ENCODE results near the gene HLA-DMB. TPM values are rescaled to one million over a fixed set of nuclear protein-coding genes. Genes with fewer than 3 reads are reported as not detected.

Gene HLA-DMB
- total RNA-seq, 1 experiment from 2014 or later: 1.1 TPM

DNA sequence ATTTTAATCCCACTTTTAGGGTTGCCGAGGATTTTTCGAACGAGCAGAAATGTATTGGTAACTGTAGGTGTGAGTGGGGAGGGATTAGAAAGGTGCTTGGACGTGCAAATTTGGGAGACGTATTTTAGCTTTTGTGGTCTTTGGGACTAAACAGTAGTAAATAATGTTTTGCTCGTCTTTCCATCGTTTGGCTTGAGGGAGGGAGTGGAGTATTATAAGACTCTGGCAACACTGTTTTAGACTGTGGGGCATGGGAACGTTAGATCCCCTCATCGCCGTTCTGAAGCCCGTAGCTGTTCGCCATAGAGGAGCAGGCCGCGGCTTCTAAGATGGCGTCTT is 30.4 kb upstream of the HLA-DMB start:
- CTCF ChIA-PET: interaction anchor here (0.8 to 11.8 kb wide), 20 partner anchors 10 to 697 kb away, joined by 3 to 205 read pairs (median 4); partner anchors contain the start of genes B3GALT4, HLA-DMA, PSMB9 and TAP1
- peak overlapping the region; percentile 98 for H3K4me3 Mint-ChIP-seq
- H3K27me3 Mint-ChIP-seq (ENCODE audit: low read depth): peaks cover 4% of the 10 kb centered on the region; the same call in 1 of the 2 replicates
- POLR2A ChIA-PET: interaction anchor here (0.6 to 7.0 kb wide), 34 partner anchors 11 to 1979 kb away, joined by 3 to 146 read pairs (median 4); partner anchors contain the start of genes B3GALT4, CUTA, HLA-DMA and HLA-DMB
- H3K4me1 Mint-ChIP-seq: peaks cover 30% of the 10 kb centered on the region
- no peaks in the 10 kb centered on the region for H3K9me3 Mint-ChIP-seq
- ATAC-seq (no peak), DNase-seq (ENCODE audit: low spot score) (no peak)
- peaks cover 61% of the 10 kb centered on the region for H3K36me3 Mint-ChIP-seq
- H3K27ac Mint-ChIP-seq: peak overlapping the region; percentile 100
- TF ChIP-seq ZNF232 (CRISPR knock-in tag; IDR thresholded peaks at IDR 0.05): no peak
- TF ChIP-seq, protein P1, sequence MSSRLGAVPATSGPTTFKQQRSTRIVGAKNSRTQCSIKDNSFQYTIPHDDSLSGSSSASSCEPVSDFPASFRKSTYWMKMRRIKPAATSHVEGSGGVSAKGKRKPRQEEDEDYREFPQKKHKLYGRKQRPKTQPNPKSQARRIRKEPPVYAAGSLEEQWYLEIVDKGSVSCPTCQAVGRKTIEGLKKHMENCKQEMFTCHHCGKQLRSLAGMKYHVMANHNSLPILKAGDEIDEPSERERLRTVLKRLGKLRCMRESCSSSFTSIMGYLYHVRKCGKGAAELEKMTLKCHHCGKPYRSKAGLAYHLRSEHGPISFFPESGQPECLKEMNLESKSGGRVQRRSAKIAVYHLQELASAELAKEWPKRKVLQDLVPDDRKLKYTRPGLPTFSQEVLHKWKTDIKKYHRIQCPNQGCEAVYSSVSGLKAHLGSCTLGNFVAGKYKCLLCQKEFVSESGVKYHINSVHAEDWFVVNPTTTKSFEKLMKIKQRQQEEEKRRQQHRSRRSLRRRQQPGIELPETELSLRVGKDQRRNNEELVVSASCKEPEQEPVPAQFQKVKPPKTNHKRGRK (CRISPR knock-in tag; IDR thresholded peaks at IDR 0.05; ENCODE audit: borderline replicate concordance): no peak
- TF ChIP-seq IRF2 (CRISPR knock-in tag; IDR thresholded peaks at IDR 0.05; ENCODE audit: borderline replicate concordance, low read depth): no peak
- TF ChIP-seq, protein P2, sequence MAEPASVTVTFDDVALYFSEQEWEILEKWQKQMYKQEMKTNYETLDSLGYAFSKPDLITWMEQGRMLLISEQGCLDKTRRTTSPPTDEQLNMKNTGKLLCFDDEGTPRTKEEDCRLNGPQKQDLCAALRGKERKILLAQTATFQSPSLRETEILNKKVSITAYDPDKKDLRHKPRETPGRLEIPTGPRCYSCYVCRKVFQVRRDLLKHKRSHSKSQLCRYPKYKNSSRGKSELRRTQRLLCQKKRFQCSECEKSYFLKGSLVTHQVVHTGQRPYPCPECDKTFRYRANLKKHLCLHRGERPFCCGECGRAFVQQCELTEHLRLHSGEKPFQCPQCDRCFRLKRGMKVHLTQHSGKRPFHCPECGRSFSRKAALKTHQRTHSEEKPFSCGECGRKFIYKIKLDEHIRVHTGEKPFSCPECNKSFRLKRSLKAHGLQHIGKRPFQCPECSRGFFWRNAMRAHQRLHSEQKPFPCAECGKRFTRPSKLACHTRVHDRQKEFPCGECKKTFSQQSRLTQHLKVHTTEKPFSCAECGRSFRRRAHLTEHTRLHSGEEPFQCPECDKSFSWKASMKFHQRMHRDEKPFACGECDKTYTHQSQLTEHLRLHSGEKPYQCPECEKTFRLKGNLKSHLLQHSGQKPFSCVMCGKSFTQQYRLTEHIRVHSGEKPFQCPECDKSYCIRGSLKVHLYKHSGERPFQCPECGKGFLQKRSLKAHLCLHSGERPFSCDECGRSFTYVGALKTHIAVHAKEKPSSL (CRISPR knock-in tag; conservative IDR thresholded peaks at IDR 0.05): peak; percentile 71; the same call in 1 of the 2 replicates
- TF ChIP-seq, protein P3, sequence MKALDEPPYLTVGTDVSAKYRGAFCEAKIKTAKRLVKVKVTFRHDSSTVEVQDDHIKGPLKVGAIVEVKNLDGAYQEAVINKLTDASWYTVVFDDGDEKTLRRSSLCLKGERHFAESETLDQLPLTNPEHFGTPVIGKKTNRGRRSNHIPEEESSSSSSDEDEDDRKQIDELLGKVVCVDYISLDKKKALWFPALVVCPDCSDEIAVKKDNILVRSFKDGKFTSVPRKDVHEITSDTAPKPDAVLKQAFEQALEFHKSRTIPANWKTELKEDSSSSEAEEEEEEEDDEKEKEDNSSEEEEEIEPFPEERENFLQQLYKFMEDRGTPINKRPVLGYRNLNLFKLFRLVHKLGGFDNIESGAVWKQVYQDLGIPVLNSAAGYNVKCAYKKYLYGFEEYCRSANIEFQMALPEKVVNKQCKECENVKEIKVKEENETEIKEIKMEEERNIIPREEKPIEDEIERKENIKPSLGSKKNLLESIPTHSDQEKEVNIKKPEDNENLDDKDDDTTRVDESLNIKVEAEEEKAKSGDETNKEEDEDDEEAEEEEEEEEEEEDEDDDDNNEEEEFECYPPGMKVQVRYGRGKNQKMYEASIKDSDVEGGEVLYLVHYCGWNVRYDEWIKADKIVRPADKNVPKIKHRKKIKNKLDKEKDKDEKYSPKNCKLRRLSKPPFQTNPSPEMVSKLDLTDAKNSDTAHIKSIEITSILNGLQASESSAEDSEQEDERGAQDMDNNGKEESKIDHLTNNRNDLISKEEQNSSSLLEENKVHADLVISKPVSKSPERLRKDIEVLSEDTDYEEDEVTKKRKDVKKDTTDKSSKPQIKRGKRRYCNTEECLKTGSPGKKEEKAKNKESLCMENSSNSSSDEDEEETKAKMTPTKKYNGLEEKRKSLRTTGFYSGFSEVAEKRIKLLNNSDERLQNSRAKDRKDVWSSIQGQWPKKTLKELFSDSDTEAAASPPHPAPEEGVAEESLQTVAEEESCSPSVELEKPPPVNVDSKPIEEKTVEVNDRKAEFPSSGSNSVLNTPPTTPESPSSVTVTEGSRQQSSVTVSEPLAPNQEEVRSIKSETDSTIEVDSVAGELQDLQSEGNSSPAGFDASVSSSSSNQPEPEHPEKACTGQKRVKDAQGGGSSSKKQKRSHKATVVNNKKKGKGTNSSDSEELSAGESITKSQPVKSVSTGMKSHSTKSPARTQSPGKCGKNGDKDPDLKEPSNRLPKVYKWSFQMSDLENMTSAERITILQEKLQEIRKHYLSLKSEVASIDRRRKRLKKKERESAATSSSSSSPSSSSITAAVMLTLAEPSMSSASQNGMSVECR (CRISPR knock-in tag; IDR thresholded peaks at IDR 0.05; ENCODE audit: borderline replicate concordance): no peak
- no peak for TF ChIP-seq ZNF219 (CRISPR knock-in tag; IDR thresholded peaks at IDR 0.05; ENCODE audit: borderline replicate concordance)
- no peak for TF ChIP-seq NR3C1 (CRISPR knock-in tag; conservative IDR thresholded peaks at IDR 0.05; ENCODE audit: low read depth)
- no peak for TF ChIP-seq ZNF671 (CRISPR knock-in tag; IDR thresholded peaks at IDR 0.05)
- TF ChIP-seq, protein P4, sequence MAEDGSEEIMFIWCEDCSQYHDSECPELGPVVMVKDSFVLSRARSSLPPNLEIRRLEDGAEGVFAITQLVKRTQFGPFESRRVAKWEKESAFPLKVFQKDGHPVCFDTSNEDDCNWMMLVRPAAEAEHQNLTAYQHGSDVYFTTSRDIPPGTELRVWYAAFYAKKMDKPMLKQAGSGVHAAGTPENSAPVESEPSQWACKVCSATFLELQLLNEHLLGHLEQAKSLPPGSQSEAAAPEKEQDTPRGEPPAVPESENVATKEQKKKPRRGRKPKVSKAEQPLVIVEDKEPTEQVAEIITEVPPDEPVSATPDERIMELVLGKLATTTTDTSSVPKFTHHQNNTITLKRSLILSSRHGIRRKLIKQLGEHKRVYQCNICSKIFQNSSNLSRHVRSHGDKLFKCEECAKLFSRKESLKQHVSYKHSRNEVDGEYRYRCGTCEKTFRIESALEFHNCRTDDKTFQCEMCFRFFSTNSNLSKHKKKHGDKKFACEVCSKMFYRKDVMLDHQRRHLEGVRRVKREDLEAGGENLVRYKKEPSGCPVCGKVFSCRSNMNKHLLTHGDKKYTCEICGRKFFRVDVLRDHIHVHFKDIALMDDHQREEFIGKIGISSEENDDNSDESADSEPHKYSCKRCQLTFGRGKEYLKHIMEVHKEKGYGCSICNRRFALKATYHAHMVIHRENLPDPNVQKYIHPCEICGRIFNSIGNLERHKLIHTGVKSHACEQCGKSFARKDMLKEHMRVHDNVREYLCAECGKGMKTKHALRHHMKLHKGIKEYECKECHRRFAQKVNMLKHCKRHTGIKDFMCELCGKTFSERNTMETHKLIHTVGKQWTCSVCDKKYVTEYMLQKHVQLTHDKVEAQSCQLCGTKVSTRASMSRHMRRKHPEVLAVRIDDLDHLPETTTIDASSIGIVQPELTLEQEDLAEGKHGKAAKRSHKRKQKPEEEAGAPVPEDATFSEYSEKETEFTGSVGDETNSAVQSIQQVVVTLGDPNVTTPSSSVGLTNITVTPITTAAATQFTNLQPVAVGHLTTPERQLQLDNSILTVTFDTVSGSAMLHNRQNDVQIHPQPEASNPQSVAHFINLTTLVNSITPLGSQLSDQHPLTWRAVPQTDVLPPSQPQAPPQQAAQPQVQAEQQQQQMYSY (CRISPR knock-in tag; IDR thresholded peaks at IDR 0.05): no peak
- no peak for TF ChIP-seq GTF2I (CRISPR knock-in tag; conservative IDR thresholded peaks at IDR 0.05)
- no peak for TF ChIP-seq SP1 (CRISPR knock-in tag; conservative IDR thresholded peaks at IDR 0.05)
- TF ChIP-seq, protein P5, sequence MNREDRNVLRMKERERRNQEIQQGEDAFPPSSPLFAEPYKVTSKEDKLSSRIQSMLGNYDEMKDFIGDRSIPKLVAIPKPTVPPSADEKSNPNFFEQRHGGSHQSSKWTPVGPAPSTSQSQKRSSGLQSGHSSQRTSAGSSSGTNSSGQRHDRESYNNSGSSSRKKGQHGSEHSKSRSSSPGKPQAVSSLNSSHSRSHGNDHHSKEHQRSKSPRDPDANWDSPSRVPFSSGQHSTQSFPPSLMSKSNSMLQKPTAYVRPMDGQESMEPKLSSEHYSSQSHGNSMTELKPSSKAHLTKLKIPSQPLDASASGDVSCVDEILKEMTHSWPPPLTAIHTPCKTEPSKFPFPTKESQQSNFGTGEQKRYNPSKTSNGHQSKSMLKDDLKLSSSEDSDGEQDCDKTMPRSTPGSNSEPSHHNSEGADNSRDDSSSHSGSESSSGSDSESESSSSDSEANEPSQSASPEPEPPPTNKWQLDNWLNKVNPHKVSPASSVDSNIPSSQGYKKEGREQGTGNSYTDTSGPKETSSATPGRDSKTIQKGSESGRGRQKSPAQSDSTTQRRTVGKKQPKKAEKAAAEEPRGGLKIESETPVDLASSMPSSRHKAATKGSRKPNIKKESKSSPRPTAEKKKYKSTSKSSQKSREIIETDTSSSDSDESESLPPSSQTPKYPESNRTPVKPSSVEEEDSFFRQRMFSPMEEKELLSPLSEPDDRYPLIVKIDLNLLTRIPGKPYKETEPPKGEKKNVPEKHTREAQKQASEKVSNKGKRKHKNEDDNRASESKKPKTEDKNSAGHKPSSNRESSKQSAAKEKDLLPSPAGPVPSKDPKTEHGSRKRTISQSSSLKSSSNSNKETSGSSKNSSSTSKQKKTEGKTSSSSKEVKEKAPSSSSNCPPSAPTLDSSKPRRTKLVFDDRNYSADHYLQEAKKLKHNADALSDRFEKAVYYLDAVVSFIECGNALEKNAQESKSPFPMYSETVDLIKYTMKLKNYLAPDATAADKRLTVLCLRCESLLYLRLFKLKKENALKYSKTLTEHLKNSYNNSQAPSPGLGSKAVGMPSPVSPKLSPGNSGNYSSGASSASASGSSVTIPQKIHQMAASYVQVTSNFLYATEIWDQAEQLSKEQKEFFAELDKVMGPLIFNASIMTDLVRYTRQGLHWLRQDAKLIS (CRISPR knock-in tag; IDR thresholded peaks at IDR 0.05; ENCODE audit: borderline replicate concordance): no peak
- TF ChIP-seq, protein P6, sequence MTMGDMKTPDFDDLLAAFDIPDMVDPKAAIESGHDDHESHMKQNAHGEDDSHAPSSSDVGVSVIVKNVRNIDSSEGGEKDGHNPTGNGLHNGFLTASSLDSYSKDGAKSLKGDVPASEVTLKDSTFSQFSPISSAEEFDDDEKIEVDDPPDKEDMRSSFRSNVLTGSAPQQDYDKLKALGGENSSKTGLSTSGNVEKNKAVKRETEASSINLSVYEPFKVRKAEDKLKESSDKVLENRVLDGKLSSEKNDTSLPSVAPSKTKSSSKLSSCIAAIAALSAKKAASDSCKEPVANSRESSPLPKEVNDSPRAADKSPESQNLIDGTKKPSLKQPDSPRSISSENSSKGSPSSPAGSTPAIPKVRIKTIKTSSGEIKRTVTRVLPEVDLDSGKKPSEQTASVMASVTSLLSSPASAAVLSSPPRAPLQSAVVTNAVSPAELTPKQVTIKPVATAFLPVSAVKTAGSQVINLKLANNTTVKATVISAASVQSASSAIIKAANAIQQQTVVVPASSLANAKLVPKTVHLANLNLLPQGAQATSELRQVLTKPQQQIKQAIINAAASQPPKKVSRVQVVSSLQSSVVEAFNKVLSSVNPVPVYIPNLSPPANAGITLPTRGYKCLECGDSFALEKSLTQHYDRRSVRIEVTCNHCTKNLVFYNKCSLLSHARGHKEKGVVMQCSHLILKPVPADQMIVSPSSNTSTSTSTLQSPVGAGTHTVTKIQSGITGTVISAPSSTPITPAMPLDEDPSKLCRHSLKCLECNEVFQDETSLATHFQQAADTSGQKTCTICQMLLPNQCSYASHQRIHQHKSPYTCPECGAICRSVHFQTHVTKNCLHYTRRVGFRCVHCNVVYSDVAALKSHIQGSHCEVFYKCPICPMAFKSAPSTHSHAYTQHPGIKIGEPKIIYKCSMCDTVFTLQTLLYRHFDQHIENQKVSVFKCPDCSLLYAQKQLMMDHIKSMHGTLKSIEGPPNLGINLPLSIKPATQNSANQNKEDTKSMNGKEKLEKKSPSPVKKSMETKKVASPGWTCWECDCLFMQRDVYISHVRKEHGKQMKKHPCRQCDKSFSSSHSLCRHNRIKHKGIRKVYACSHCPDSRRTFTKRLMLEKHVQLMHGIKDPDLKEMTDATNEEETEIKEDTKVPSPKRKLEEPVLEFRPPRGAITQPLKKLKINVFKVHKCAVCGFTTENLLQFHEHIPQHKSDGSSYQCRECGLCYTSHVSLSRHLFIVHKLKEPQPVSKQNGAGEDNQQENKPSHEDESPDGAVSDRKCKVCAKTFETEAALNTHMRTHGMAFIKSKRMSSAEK (CRISPR knock-in tag; IDR thresholded peaks at IDR 0.05; ENCODE audit: borderline replicate concordance): peak; percentile 14; the same call in 1 of the 2 replicates
- TF ChIP-seq, protein P7, sequence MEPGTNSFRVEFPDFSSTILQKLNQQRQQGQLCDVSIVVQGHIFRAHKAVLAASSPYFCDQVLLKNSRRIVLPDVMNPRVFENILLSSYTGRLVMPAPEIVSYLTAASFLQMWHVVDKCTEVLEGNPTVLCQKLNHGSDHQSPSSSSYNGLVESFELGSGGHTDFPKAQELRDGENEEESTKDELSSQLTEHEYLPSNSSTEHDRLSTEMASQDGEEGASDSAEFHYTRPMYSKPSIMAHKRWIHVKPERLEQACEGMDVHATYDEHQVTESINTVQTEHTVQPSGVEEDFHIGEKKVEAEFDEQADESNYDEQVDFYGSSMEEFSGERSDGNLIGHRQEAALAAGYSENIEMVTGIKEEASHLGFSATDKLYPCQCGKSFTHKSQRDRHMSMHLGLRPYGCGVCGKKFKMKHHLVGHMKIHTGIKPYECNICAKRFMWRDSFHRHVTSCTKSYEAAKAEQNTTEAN (CRISPR knock-in tag; IDR thresholded peaks at IDR 0.05): no peak

All from WTC11 (cell line).